ENCODE data around the gene VGLL4. TPM values are rescaled to one million over a fixed set of nuclear protein-coding genes. Genes with fewer than 3 reads are reported as not detected.

The VGLL4 gene
- total and polyA plus RNA-seq, 2 donors (not counting 1 experiment from before 2014, with no cell fraction given) = 25.8 to 29.0 TPM

- Histone ChIP-seq H3K9ac (ENCODE audit: low read length) (no peak overlapping the region), H3K36me3 (replicated peaks in 1 of 2; ENCODE audit: control extremely low read depth in 1 of 2, control insufficient read depth in 1 of 2, extremely low read depth in 1 of 2, insufficient read depth in 2 of 2, low read length in 1 of 2) (peaks cover 0 to 10% of the 10 kb centered on the region in 2 experiments), H3K79me2 (ENCODE audit: control insufficient read depth, insufficient read depth, low read length) (peaks cover 96% of the 10 kb centered on the region), H3K27ac (ENCODE audit: low read length in 2 of 2) (no peak overlapping the region), H4K20me1 (ENCODE audit: control insufficient read depth, insufficient read depth, low read length, poor library complexity, severe bottlenecking) (peaks cover 44% of the 10 kb centered on the region), H3K4me2 (replicated peaks; ENCODE audit: low read depth, low read length, poor library complexity, severe bottlenecking) (no peak overlapping the region), H3K9me3 (ENCODE audit: control extremely low read depth in 1 of 3, control insufficient read depth in 2 of 3, insufficient read depth in 1 of 3, low read length in 2 of 3) (no peaks in the 10 kb centered on the region), H3K27me3 (replicated peaks in 1 of 4; ENCODE audit: control extremely low read depth in 1 of 4, control insufficient read depth in 3 of 4, insufficient read depth in 4 of 4, low read length in 3 of 4) (no peaks in the 10 kb centered on the region), H3K4me1 (ENCODE audit: control insufficient read depth in 2 of 2, insufficient read depth in 2 of 2, low read length in 2 of 2) (peaks cover 0 to 1% of the 10 kb centered on the region in 2 donors), H3K4me3 (ENCODE audit: control extremely low read depth in 1 of 5, extremely low read depth in 1 of 5, insufficient read depth in 1 of 5, low read depth in 2 of 5, low read length in 4 of 5) (no peak overlapping the region), H2AFZ (ENCODE audit: insufficient read depth, low read depth, low read length, poor library complexity, severe bottlenecking) (no peak overlapping the region)
- no peak overlapping the region for H3K27ac Mint-ChIP-seq
- ATAC-seq (ENCODE audit: low read depth) (no peak), DNase-seq (no peak)
- POLR2A ChIA-PET = interaction anchor here (0.6 kb wide), 1 partner anchor 94 kb away, joined by 4 read pairs; no protein-coding TSS in a partner anchor
- 90% methylated on average over 5 of the region's 5 CpGs for WGBS (ENCODE audit: insufficient coverage)
- no peaks in the 10 kb centered on the region for H3K27me3 Mint-ChIP-seq
- peaks cover 19% of the 10 kb centered on the region for H3K4me1 Mint-ChIP-seq
- CTCF ChIA-PET = no interaction called here
- intact Hi-C loops (cut with micrococcal nuclease) = no loop called here
- no peak overlapping the region for H3K4me3 Mint-ChIP-seq
- TF ChIP-seq EZH2 (IDR thresholded peaks at IDR 0.05; ENCODE audit: borderline replicate concordance, insufficient read depth, low read depth, low read length, poor library complexity, severe bottlenecking) (no peak), CTCF (IDR thresholded peaks at IDR 0.05) (no peak)
- H3K9me3 Mint-ChIP-seq (ENCODE audit: insufficient read depth) = no peaks in the 10 kb centered on the region
Observed at GRCh38 chr3:11588338-11588737, 55.4 kb downstream of the VGLL4 start.

GRCh38 chr3:11587766-11588165 is 55.9 kb downstream of the VGLL4 start:
- Histone ChIP-seq H2AFZ (ENCODE audit: insufficient read depth, low read depth, low read length, poor library complexity, severe bottlenecking) (no peak overlapping the region), H3K4me1 (ENCODE audit: control insufficient read depth in 2 of 2, insufficient read depth in 2 of 2, low read length in 2 of 2) (peaks cover 3 to 5% of the 10 kb centered on the region in 2 donors), H3K79me2 (ENCODE audit: control insufficient read depth, insufficient read depth, low read length) (peaks cover 96% of the 10 kb centered on the region), H3K4me3 (ENCODE audit: control extremely low read depth in 1 of 5, extremely low read depth in 1 of 5, insufficient read depth in 1 of 5, low read depth in 2 of 5, low read length in 4 of 5) (no peak overlapping the region), H3K9ac (ENCODE audit: low read length) (no peak overlapping the region), H3K27me3 (replicated peaks in 1 of 4; ENCODE audit: control extremely low read depth in 1 of 4, control insufficient read depth in 3 of 4, insufficient read depth in 4 of 4, low read length in 3 of 4) (no peaks in the 10 kb centered on the region), H4K20me1 (ENCODE audit: control insufficient read depth, insufficient read depth, low read length, poor library complexity, severe bottlenecking) (peaks cover 45% of the 10 kb centered on the region), H3K9me3 (ENCODE audit: control extremely low read depth in 1 of 3, control insufficient read depth in 2 of 3, insufficient read depth in 1 of 3, low read length in 2 of 3) (no peaks in the 10 kb centered on the region), H3K27ac (ENCODE audit: low read length in 2 of 2) (no peak overlapping the region), H3K36me3 (replicated peaks in 1 of 2; ENCODE audit: control extremely low read depth in 1 of 2, control insufficient read depth in 1 of 2, extremely low read depth in 1 of 2, insufficient read depth in 2 of 2, low read length in 1 of 2) (peaks cover 0 to 10% of the 10 kb centered on the region in 2 experiments), H3K4me2 (replicated peaks; ENCODE audit: low read depth, low read length, poor library complexity, severe bottlenecking) (no peak overlapping the region)
- peaks cover 24% of the 10 kb centered on the region for H3K4me1 Mint-ChIP-seq
- no peaks in the 10 kb centered on the region for H3K27me3 Mint-ChIP-seq
- TF ChIP-seq EZH2 (IDR thresholded peaks at IDR 0.05; ENCODE audit: borderline replicate concordance, insufficient read depth, low read depth, low read length, poor library complexity, severe bottlenecking) (no peak), CTCF (IDR thresholded peaks at IDR 0.05) (no peak)
- no peak overlapping the region for H3K27ac Mint-ChIP-seq
- H3K4me3 Mint-ChIP-seq = no peak overlapping the region
- 99% methylated on average over 11 of the region's 12 CpGs for WGBS (ENCODE audit: insufficient coverage)
- H3K9me3 Mint-ChIP-seq (ENCODE audit: insufficient read depth) = no peaks in the 10 kb centered on the region
- CTCF ChIA-PET = no interaction called here
- ATAC-seq (ENCODE audit: low read depth) (no peak), DNase-seq (no peak)
- POLR2A ChIA-PET = no interaction called here
- intact Hi-C loops (cut with micrococcal nuclease) = no loop called here

Measured in B cell (primary cell).